HuH-7 (cell line): ENCODE measurements around the gene MAN1A2.

ENCODE experiments used
- DNase-seq: peaks from one replicate; pipeline ENCODE4 v3.0.0; 2011; ENCODE audit warnings: low spot score

The MAN1A2 gene

GRCh38 chr1:117577191-117577885 lies 210.1 kb downstream of the MAN1A2 start:
- DNase-seq, result no peak

GRCh38 chr1:117578466-117578865 lies 211.2 kb downstream of the MAN1A2 start:
- no peak for DNase-seq
